Suppressor macrophage treated with lipopolysaccharide for 1 hour (primary cell): Measurements from ENCODE around the gene CAPSL.
A peak's percentile ranks its signal among the peaks of the same experiment; 100 is the strongest.

Experiments
- DNase-seq, 3 donors: peaks; one replicate each; pipeline ENCODE4 v3.0.0-alpha.2; 2020 to 2022

The CAPSL gene

DNA sequence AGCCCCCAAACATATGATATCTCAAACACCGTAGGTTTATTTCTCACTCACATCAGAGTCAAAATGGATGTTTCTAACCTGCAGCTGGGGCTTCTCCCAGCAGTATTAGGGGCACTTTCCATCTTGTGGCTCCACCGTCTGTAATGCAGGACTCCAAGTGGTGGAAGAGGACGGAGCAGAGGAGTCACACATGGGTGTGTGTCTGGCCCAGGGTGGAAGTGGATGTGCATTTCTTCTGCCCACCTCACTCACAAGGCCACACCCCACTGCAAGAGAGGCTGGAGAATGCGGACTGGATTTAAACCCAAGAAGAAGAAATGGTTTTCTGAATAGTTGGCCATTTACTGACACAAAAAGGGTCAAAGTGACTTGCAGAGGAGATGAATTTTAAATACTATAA, 67.8 kb downstream of the CAPSL start:
- DNase-seq: peak in 1 of 3 donors; percentile 14

DNA sequence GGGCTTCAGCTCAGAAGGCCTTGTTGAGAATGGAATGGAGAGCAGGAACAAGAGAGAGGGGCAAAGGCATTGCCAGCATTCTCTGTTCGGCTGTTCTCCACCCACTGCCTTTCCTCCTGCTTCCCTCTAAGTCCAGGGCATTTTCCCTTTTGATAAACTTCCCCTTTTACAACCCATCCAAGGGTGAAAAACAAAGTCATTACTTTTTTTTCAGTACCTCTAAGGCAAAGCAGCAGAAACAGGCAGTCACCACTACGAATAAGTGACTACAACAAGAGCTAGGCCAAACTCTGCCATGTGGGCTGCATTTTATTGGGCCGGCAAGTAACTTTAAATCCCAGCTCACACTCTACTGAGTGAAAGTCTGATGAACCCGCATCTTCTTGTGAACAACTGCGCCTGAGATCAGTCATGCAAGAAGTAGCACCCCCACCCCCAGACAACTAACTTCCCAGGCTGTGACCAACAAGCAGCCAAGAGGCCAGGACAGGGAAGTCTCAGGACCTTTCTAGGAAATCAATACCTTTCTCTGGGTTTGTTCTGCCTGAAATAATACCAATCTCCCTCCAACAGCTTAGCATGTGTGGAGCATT, 68.6 kb downstream of the CAPSL start:
- DNase-seq: peak; percentile 76 to 86 (median 76)

DNA sequence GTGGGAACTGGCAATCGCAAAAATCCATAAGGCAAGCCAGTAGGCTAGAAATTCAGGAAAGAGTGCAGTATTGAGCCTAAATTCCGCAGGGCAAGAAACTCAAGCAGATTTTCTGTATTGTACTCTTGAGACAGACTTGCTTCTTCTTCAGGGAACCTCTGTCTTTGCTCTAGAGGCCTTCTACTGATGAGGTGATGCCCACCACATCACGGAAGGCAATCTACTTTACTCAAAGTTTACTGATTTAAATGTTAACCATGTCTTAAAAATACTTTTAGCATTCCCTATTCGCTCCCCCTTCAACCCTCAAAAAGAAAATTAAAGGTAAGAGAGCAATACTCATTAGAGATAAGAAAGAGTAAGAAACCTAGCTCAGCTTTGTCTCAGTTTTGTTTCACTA, 70.4 kb downstream of the CAPSL start:
- DNase-seq: no peak

DNA sequence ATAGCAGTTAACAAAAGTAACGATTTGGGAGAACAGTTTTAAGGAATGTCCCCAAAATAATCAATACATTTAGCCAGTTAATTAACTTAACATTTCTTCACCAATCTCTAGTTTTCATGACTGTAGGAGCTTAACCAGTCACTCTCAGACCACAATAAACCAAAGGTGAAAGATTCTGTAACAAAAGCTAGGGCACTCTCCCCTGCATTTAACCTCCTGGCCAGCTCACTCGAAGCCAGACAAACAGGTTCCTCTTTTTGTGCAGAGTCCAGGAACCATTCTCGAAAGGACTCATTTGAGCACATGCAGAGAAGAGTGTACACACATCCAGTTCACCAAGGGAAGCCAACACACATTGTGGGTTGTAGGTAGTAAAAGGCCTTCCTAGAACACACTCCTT, 75.3 kb downstream of the CAPSL start:
- peak; percentile 50 to 61 (median 61) for DNase-seq

DNA sequence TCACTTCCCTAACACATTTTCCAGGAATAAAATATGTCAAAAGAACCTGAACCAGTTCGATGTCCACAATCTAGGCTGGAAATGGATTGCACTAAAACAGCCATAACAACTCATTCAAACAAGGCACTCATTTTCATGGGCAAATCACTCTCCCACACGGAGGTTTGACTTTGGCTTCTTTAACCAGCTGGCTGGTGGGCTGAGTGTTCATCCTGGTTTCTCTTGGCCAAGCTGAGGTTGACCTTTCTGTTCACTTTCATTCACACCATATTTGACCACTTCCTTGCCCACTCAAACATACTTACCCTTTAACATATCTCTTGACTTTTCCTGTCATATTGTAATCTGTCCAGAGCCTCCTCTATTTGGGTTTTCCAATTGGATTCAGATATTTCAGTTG, 76.3 kb downstream of the CAPSL start:
- no peak for DNase-seq

DNA sequence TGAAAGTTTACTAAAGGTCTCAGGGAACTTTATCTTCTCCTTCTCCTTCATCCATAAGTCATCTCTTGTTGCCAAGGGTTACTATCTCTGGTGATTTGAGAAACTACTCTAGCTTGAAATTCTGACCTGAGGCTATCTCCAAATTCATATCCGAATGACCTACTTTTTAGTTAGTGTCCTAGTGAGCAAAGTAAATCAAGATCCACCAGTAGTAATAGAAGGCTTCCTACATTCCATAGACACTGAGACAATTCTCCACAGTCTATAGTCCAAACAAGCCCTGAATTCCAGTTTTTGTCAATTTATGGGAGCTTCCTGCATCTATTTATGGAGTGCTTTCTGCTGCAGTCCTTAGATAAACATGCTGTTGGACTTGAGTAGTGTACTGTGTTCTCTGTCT, 76.7 kb downstream of the CAPSL start:
- no peak for DNase-seq

DNA sequence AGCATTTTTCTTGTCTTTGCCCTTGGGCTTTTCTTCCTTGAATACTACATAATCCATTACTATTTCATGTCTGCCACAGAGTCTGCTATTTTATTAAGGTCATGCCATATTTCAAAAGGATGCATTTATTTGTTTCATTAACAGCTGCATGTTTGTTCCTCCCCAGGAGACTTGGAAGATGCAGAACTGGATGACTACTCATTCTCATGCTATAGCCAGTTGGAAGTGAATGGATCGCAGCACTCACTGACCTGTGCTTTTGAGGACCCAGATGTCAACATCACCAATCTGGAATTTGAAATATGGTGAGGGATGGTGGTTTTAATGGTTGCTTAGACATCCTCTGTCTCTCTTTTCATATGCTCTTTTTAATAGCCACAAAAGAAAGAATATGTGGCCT, 77.7 kb downstream of the CAPSL start:
- DNase-seq: no peak

DNA sequence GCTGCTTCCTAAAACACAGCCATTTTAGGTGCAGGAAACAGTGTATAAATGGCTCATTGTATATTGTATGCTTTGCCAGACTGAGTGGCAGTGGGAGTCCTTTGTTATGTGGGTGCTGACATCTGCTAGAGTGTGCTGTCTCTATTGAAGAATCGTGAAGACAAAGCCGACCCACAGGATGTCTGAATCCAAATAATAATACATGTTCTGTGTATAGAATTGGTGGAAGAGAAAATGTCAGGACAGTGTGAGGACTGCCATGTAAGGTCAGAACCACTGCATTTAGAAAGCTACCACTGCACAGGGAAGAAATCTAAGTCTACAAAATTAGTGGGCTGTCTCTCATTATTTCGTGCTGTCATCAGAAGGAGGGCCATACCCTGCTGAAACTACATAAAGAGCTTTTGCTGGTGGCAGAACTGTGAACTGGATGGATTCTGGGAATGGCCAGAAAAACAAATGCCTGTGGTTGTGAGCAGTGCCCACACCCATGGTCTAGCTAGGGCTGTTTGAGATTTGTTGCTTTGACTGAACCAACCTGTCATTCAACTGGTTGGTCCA, 79.2 kb downstream of the CAPSL start:
- DNase-seq: no peak

DNA sequence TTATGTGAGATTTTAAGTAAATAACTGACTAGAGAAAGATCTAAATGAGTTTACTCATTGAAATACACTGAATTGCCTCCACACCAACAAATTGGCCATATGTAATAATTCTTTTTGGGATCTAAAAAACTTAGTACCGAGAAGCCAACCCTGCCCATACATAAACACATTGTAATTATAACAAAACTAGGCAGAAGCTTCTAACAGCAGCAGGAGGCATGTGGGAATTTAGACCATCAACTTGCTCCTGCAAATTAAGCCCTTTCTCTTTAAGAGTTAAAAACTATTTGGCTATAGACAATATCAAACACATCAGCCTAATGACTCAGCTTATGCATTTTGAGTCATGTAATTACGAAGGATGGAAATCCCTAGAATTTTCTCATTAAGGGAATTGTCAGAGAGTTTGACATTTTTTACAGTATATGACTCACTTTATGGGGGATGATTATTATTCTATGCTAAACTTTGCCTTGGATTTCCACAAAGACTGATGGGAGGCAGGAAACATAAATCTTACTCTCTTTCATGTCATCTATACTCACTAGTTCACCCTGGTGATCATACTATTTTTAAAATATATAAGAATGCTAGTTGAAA, 80.7 kb downstream of the CAPSL start:
- DNase-seq: peak; percentile 72 to 98 (median 95)

DNA sequence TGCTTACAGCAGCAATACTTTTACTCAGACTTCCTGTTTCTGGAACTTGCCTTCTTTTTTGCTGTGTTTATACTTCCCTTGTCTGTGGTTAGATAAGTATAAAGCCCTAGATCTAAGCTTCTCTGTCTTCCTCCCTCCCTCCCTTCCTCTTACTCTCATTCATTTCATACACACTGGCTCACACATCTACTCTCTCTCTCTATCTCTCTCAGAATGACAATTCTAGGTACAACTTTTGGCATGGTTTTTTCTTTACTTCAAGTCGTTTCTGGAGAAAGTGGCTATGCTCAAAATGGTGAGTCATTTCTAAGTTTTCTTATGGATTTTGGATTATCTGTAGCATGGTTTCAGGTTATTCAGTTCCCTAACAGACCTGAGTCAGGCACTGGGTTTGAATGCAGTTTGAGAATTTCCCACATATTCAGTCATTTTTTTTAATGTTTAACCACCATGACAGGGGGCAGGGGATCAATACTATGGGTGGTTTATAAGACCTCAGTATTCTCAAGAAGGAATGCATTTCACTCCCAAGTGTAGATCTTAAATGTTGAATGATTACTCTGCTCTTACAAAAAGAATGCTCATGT, 81.6 kb downstream of the CAPSL start, which contains the start of gene IL7R:
IL7R (plus strand) TSS at position 127 of the 587 bp plus-strand sequence; CDS start at position 214, 87 bp downstream.
- DNase-seq: peak; percentile 29 to 90 (median 60)

DNA sequence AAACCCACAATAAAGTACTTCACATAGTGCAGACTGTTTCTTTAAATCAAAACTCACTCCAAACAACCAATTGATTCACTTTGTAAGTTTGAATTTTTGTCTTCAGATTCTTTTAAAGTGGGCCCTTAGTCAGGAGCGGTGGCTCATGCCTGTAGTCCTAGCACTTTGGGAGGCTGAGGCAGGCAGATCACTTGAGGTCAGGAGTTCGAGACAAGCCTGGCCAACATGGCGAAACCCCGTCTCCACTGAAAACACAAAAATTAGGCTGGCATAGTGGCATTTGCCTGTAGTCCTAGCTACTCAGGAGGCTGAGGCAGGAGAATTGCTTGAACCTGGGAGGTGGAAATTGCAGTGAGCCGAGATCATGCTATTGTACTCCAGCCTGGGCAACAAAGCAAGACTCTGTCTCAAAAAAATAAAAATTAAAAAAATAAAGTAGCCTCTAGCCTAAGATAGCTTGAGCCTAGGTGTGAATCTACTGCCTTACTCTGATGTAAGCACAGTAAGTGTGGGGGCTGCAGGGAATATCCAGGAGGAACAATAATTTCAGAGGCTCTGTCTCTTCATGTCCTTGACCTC, 82.1 kb downstream of the CAPSL start:
- DNase-seq: peak in 2 of 3 donors; percentile 75 to 84

DNA sequence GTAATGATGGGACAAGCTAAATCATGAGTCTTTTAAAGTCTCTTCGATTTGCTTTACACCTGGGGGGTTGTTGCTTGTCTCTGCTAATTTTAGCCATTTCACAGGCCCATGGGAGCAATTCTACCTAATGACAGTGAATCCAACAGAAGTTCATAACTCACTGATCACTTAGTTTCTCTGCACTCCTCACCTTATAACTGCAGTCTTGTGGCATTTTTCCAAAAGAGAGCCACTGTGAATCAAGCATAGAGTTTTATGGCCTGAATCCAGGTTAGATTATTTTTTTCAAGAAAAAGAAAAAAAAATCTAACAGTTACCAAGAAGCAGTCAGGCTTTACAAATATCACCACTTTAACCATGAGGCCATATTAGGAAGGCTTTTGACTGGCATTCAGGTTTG, 83.2 kb downstream of the CAPSL start:
- no peak for DNase-seq
